NCI-H774 (cell line): ENCODE measurements around the gene PPP3CA.
"Not testable (repeated sequence)": the region's sequence is repeated elsewhere in the genome, so short reads cannot be mapped to it uniquely, and the experiment has no call there.

Source experiments
- DNase-seq: peaks from one replicate; lab custom pipeline; 2025; lab: John Stamatoyannopoulos, UW

The PPP3CA gene

DNA sequence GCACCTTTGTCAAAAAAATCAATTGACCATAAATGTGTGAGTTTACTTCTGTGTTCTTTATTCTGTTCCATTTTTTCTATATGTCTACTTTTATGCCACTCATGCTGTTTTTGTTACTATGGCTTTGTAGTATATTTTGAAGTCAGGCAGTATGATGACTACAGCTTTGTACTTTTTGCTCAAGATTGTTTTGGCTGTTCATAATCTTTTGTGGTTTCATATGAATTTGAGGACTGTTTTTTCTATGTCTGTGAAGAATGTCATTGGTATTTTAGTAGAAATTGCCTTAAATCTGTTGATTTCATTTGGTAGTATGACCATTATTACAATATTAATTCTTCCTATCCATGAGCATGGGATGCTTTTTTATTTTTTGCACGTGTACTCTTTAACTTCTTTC is 346.8 kb downstream of the PPP3CA start:
- no peak for DNase-seq

DNA sequence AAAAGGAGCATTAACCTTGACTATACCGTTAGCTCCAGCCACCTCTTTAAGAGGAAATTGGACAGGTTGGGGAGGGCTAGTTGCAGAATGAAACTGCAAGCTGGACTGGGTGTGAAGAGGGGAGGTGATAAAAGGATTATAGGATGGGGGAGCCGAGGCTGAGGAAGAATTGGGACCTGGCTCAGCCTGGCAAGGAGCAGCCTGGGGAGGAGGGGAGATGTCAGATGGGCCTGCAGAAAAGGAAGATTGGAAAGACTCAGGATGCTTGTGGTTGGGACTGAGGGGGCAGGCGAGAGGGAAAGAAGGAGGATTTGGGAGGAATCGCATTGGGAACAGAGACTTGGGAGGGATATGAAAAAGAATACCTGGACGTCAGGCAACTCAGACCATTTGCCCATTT is 351.7 kb downstream of the PPP3CA start:
- DNase-seq = no peak

DNA sequence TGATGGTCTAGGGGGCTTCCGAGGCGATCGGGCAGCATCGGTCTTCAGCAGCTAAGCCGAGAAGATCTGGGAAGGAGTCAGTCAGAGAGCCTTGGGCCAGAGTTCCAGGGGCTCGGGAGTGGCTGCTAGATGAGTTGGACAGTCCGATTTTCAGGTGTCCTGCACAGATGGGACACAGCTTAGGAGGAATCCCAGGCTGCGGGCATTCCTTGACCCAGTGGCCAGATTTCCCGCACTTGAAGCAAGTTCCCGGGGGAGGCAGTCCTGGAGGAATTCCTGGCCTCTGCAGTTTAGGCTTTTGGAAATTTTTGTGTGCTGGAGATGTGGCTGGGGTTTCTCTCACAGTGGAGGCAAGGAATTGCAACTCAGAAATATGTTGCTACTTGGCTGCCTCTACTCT is 352.3 kb downstream of the PPP3CA start:
- not testable (repeated sequence) for DNase-seq

DNA sequence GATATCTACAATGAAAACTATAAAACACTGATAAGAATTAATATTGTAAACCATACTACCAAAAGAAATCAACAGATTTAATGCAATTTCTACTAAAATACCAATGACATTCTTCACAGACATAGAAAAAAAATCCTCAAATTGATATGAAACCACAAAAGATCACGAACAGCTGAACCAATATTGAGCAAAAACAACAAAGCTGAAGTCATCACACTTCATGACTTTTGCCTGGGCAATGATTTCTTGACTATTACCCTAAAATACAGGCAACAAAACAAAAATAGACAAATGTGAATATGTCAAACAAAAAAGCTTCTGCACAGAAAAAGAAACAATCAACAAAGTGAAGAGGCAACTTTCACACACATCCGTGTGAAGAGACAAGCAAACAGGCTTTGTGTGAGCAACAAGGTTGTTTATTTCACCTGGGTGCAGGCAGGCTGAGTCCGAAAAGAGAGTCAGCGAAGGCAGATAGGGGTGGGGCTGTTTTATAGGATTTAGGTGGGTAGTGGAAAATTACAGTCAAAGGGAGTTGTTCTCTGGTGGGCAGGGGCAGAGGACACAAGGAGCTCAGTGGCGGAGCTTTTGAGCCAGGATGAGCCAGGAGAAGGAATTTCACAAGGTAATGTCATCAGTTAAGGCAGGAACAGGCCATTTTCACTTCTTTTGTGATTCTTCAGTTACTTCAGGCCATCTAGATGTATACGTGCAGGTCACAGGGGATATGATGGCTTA is 355.8 kb downstream of the PPP3CA start:
- DNase-seq = not testable (repeated sequence)

DNA sequence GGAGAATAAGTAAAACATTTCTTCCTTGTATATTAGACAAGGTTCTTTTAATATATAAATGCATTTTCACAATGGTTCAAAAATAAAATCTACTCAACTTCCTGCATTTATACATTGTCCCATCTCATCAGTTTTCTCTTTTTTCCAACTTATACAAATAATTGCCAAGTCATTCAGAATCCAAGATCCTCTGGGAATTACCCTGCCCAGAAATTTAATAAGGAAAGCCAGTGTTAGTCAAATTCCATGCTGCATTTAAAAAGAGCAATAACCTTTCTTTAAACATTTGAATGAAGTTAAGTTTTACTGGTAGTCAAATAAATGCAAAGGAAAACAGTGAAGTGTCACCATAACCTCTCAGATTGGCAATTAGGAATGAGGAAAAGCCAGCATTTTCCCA is 357.9 kb downstream of the PPP3CA start:
- DNase-seq = no peak

DNA sequence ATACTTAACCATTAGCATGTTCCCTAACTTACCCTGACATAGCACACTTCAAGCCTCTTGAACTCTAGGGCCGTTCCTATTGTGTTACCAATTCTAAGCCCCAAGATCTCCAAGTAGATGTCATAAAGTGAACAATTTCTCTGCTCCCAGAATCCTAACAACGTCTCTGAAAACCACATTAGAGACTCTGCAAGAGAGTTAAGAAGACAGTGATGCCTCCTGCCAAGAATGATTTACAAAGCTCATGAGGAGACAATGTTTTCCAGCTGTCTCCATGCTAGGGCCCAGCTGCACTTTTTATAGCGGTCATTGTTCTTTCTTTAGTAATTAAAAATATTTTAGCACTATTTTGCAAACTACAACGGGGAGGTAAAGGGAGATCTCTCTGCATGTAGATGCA is 358.4 kb downstream of the PPP3CA start:
- no peak for DNase-seq

DNA sequence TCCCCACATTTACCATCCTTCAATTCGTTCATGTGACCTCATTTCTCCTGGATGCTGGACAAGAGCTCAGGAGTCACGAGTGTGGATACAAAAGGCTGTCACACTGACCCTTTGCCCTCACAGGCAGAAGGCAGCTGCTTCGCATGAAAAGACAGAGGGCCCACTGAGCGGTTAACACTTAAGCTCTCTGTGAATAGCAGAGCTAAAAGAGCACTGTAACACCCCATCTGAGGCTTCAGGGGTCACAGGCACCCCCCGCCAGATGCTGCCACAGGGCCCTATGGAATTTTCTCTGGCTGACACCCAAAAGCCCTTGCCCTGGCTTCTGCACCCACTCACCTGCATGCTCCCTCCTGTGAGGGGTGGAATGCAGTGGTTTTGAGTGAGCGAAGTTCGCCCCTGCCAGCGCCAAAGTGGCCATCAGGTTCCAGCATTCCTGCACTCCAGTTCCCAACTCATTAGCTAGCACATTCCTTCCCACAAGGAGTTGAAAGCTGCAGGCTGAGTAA is 360.9 kb downstream of the PPP3CA start:
- DNase-seq = no peak

DNA sequence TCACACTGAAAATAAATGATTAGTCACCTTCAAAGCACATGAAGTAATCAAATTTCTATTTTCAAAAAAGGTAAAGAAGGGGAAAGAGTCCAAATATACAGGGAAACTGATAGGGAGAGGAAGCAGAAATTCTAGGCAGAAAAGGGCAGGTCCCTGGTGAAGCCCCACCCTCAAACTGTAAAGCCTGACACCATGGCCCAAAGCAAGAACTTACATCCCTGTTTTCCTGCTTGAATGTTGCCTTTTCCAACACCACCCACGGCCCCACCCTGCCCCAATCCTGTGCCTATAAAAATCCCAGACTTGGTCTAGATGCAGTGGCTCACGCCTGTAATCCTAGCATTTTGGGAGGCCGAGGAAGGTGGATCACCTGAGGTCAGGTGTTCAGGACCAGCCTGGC is 361.8 kb downstream of the PPP3CA start:
- DNase-seq = no peak

DNA sequence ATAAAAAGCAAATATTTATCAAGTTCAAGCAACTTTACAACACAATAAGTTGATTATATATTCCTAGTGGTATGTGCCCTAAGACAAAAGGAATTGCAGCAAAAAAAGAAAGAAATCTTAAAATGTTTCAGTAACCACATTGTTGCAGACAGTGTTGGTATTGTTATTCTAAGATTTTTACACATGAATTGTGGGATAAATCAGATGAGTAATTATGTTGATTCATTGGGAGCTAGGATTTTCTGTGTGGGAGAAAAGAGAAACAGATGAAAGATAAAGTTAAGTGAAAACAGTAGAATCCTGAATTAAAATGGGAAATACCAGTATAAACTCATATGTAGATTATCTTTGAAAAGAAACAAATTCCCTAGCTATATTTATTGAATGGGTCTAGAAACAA is 362.4 kb downstream of the PPP3CA start:
- DNase-seq = no peak

DNA sequence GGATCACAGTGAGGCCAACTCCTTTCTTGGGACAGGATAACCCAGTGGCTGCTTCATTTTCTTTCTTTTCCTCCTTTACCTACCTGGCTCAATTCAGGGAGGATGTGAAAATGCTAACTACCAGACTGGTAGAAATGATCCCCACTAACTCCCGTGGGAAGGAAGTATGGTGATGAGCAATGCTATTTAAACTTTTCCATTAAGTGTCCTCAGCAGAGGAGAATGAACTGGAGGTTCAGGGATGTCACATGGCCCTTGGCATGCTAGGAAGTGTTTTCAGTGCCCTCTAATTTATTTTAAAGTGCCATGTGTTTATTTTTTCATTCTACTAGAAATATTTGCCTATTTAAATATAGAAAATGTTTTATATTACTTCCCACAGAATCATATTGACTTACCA is 363.9 kb downstream of the PPP3CA start:
- no peak for DNase-seq

DNA sequence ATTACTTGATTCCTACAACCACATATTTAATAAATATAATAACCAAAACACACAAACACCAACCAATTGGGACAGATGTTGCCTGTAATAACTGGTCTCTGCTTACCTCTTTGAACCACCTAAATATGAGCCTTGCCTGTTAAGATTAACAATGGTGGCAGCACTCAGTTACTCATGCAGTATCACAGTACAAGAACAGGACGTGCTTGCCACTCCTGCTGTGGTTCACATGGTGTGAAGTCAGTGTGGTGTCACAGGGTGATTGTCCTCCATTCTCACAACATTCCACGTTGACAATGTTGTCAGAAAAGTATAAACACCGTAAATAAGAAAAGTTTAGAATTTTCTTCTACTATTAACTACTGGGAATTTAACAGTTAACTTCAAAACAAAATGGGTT is 365.0 kb downstream of the PPP3CA start:
- no peak for DNase-seq

DNA sequence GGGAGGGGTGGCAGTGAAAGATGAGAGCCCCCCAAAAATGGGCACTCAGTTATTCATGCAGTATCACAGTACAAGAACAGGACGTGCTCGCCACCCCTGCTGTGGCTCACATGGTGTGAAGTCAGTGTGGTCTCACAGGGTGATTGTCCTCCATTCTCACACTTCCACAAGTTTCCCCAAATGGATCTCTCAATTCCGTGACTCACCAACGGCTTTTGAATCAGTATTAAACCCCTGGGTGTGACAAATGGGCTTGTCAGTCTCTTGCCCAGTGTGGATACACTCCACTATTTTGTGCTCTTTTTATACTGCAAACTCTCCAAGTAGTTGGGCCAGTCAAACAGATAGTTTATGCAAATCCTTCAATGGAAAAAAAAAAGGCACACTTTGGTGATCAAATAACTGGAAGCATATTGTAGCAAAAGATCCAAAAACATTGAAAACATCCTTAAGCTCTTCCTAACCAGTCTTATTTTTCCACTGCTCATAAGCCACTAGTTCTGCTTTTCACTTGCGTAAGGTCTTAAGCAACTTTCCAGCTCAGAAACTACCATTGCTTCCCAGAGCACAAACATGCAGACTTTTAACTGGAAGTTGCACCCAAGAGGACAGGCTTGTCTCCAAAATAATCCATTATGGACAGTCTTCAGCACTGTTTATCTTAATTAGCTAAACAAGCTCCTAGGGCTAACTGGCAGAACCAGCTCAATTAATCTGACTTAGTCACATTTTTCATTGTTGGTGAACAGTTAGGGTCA is 365.7 kb downstream of the PPP3CA start:
- DNase-seq = no peak

DNA sequence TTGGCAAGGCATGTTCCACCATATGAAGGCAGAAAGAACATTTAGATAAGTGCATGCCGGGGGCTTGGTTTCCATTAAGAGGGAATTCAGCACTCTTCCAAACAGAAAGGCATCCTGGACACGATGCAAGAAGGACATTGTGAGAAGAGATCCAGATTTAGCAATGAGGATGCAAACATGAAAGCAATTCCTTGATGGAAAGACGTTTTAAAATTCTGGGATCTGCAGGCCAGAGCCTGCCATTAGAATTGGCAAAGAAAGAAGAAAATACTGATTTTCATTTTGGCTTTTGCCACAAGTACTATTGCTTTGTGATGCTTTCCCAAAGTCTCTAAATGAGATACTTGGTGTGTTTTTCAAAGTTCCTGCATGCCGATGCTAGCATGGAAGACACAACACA is 367.6 kb downstream of the PPP3CA start:
- no peak for DNase-seq

DNA sequence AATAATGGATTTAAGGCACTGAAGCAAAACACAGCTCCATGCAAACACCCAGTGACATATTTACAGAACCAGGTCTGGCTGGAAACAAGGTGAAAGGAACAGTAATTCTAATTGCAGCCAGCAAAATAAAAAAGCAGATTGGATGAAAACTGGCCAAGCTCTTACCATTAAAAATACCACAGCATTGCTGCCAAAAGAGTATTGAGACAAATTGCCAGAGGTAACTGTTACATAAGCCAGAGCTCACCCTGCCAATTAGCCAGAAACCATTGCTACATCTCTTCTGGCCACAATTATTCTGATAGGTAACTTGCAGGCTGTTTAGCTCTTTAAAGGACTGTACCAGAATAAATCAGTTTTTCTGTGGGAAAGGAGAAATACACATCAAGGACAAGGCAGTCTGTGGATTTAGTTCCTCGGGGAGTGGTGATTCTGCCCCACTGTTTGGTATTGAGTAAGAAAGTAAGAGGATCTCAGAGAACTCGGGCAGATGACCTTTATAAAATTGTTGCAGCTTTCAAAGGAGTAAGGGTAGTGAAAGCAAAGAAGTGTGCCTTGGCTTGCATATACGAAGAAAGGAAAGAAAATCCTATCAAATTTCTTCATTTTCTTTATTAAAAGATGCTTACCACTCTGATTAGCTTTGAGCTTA is 369.5 kb downstream of the PPP3CA start:
- DNase-seq = no peak

DNA sequence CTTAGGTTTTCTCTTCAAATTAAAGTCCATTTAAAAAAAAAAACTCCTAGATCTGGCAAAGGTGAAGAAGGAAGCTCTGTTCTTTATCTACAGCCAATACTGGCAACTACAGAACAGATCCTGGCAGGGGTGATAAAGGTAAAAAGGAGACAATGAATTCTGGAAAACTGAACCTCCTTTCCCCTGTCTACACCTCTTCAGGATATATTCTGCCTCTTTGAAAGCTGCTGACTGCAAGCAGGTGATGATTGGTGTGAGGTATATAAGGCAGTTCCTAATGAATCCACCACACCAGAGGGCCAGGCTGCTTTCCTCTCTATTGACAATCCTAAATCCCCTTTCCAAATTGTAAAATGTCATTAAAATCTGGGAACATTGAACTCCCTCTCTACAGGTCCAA is 370.1 kb downstream of the PPP3CA start:
- DNase-seq = no peak
